ENCODE results near the gene SLC6A2. TPM values are rescaled to one million over a fixed set of nuclear protein-coding genes. Genes with fewer than 3 reads are reported as not detected.

Gene SLC6A2
- total RNA-seq, 4 donors from 2014 or later: 18.4 to 30.2 (median 23.0) TPM

DNA sequence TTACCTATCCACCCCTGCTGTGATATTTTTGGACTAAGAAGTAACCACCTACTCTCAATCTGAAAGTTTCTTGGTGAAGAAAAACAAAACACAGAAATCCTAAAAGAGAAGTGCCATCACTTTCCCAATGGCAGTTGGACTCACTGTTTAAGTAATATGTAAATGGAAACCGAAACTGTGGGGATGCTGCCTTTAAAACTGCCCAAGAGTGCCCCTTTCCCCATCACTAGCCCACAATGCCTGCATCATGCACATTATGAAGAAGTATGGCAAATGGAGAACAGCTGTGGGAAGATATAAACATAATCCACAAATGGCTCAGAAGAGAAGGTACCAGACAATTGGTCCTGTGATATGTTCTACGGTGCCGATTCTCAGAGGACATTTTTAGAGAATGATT is 33.5 kb upstream of the SLC6A2 start:
- Histone ChIP-seq H3K36me3 (no peaks in the 10 kb centered on the region), H3K4me3 (no peak overlapping the region), H3K27ac (no peak overlapping the region), H3K27me3 (no peaks in the 10 kb centered on the region), H3K4me1 (no peaks in the 10 kb centered on the region), H3K9me3 (no peaks in the 10 kb centered on the region)
- TF ChIP-seq POLR2AphosphoS5 (IDR thresholded peaks at IDR 0.05) (no peak), POLR2A (IDR thresholded peaks at IDR 0.05) (no peak), EP300 (IDR thresholded peaks at IDR 0.05) (no peak)
- TF ChIP-seq, protein P1, sequence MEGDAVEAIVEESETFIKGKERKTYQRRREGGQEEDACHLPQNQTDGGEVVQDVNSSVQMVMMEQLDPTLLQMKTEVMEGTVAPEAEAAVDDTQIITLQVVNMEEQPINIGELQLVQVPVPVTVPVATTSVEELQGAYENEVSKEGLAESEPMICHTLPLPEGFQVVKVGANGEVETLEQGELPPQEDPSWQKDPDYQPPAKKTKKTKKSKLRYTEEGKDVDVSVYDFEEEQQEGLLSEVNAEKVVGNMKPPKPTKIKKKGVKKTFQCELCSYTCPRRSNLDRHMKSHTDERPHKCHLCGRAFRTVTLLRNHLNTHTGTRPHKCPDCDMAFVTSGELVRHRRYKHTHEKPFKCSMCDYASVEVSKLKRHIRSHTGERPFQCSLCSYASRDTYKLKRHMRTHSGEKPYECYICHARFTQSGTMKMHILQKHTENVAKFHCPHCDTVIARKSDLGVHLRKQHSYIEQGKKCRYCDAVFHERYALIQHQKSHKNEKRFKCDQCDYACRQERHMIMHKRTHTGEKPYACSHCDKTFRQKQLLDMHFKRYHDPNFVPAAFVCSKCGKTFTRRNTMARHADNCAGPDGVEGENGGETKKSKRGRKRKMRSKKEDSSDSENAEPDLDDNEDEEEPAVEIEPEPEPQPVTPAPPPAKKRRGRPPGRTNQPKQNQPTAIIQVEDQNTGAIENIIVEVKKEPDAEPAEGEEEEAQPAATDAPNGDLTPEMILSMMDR (IDR thresholded peaks at IDR 0.05): no peak
- no peak for DNase-seq (ENCODE audit: low spot score in 2 of 2)
- WGBS: 87% methylated on average over 3 of the region's 3 CpGs

DNA sequence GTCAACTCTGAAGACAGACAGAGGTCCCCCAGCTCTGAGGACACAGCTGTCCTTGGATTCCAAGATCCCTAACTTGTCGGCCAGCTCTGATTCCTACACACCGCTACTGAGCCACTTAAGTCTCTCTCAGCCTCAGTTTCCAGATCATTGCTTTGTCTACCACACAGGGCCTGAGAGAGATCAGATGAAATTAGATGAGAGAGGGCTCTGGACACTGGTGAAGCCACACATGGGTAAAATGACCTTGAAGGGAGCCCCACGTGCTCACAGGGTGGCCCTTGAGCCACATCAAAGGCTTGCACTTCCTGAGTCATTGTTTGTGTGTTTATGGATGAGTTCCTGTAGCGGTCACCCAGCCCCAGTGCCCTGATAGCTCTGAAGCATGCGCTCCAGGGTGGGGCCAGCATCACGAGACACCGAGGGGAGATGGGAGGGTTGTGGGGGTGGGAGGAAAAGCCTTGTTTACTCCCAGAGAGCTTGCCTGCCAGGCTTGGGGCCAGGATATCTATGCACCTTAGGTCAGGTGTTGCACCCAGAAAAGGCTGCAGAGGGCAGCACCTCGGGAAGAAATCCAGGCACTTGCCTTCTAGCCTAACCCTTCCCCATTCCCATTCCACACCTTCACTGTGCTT is 32.7 kb upstream of the SLC6A2 start:
- no peak overlapping the region for H3K27ac ChIP-seq
- H3K4me3 ChIP-seq: no peak overlapping the region
- no peaks in the 10 kb centered on the region for H3K36me3 ChIP-seq
- H3K27me3 ChIP-seq: no peaks in the 10 kb centered on the region
- no peaks in the 10 kb centered on the region for H3K4me1 ChIP-seq
- no peak for DNase-seq (ENCODE audit: low spot score in 2 of 2)
- H3K9me3 ChIP-seq: no peaks in the 10 kb centered on the region
- TF ChIP-seq EP300 (IDR thresholded peaks at IDR 0.05): no peak
- TF ChIP-seq, protein P1 (IDR thresholded peaks at IDR 0.05): peak in 1 of 2 donors; percentile 26
- 49% methylated on average over 8 of the region's 8 CpGs for whole genome bisulfite sequencing

DNA sequence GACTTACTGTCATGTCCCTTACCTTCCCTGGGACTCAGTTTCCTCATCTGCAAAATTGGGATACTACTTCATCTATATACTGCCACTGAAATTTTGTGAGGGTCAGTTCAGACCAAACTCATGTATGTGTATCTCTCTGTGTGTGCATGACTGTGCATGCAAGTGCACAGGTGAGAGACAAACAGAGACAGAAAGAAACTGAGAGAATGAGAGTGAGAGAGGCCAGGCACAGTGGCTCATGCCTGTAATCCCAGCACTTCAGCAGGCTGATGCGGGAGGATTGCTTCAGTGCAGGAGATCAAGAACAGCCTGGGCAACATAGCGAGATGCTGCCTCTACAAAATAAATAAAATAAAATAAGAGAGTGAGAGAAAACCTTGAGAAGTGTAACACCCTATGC is 32.1 kb upstream of the SLC6A2 start:
- TF ChIP-seq POLR2A (IDR thresholded peaks at IDR 0.05) (no peak), POLR2AphosphoS5 (IDR thresholded peaks at IDR 0.05) (no peak), EP300 (IDR thresholded peaks at IDR 0.05) (no peak)
- TF ChIP-seq, protein P1 (IDR thresholded peaks at IDR 0.05): no peak
- H3K4me3 ChIP-seq: no peak overlapping the region
- no peaks in the 10 kb centered on the region for H3K36me3 ChIP-seq
- no peaks in the 10 kb centered on the region for H3K9me3 ChIP-seq
- no peaks in the 10 kb centered on the region for H3K4me1 ChIP-seq
- no peaks in the 10 kb centered on the region for H3K27me3 ChIP-seq
- 96% methylated on average over 2 of the region's 2 CpGs for WGBS
- H3K27ac ChIP-seq: no peak overlapping the region
- DNase-seq (ENCODE audit: low spot score in 2 of 2): no peak

DNA sequence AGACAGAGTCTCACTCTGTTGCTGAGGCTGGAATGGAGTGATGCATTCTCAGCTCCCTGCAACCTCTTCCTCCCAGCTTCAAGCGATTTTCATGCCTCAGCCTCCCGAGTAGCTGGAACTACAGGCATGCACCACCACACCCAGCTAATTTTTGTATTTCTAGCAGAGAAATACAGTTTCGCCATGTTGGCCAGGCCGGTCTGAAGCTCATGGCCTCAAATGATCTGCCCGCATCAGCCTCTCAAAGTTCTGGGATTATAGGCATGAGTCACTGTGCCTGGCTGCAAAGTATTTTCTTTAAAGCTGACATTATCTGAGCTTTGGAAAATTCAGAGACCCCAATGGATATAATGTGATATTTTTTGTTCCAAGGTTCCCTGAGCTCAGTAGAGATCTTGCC is 31.1 kb upstream of the SLC6A2 start:
- WGBS: 95% methylated on average over 5 of the region's 5 CpGs
- H3K4me3 ChIP-seq: no peak overlapping the region
- no peaks in the 10 kb centered on the region for H3K36me3 ChIP-seq
- no peaks in the 10 kb centered on the region for H3K9me3 ChIP-seq
- TF ChIP-seq, protein P1 (IDR thresholded peaks at IDR 0.05): no peak
- no peak for TF ChIP-seq POLR2AphosphoS5 (IDR thresholded peaks at IDR 0.05)
- TF ChIP-seq POLR2A (IDR thresholded peaks at IDR 0.05): no peak
- TF ChIP-seq EP300 (IDR thresholded peaks at IDR 0.05): no peak
- no peak overlapping the region for H3K27ac ChIP-seq
- H3K27me3 ChIP-seq: no peaks in the 10 kb centered on the region
- H3K4me1 ChIP-seq: no peaks in the 10 kb centered on the region
- no peak for DNase-seq (ENCODE audit: low spot score in 2 of 2)

DNA sequence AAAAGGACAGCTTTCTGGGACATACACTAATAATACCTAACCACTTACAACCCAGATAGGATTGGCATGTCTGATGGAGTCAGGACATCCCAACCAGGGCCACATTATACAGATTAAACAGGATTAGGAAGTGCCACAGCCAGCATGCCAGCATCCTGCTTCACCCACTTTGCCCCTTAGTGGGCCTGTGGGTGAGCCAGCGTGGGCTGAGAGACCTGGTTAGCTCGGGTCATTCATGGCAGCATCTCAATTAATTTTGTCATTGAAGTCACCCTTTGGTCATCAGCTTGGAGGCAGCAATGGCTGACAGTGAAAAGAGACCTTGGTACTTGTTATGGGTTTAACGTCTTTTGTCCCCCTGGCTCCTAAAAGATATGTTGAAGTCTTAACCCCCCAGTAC is 29.9 kb upstream of the SLC6A2 start:
- Histone ChIP-seq H3K27ac (no peak overlapping the region), H3K4me1 (no peaks in the 10 kb centered on the region), H3K9me3 (no peaks in the 10 kb centered on the region), H3K36me3 (no peaks in the 10 kb centered on the region), H3K27me3 (no peaks in the 10 kb centered on the region), H3K4me3 (no peak overlapping the region)
- TF ChIP-seq POLR2A (IDR thresholded peaks at IDR 0.05) (no peak), EP300 (IDR thresholded peaks at IDR 0.05) (no peak), POLR2AphosphoS5 (IDR thresholded peaks at IDR 0.05) (no peak)
- TF ChIP-seq, protein P1 (IDR thresholded peaks at IDR 0.05): no peak
- 97% methylated on average over 3 of the region's 3 CpGs for WGBS
- DNase-seq (ENCODE audit: low spot score in 2 of 2): no peak

All from suprapubic skin (tissue), 4 donors.